Body of pancreas (tissue), 4 donors: ENCODE measurements around the gene ENO2.

Experiments used
- CTCF ChIP-seq, 7 experiments: fragments of 450-650 bp in 4 of 7; fragments of 200-600 bp in 3 of 7; sonication (generic) in 3 of 7; IDR thresholded peaks; one replicate each; pipeline ENCODE4 v1.5.1; 2016 to 2019; ENCODE audit warnings: antibody characterized with exemption in 7 of 7
- POLR2A ChIP-seq, 3 donors: fragments of 450-650 bp; IDR thresholded peaks; one replicate each; pipeline ENCODE4 v1.6.1; 2016; ENCODE audit warnings: antibody characterized with exemption in 3 of 3, mild to moderate bottlenecking in 2 of 3

GRCh38 chr12:6965026-6965661 is 50.8 kb downstream of the ENO2 start:
- peak; percentile 85 to 99 (median 95) for TF ChIP-seq CTCF (IDR thresholded peaks at IDR 0.05)
- TF ChIP-seq POLR2A (IDR thresholded peaks at IDR 0.05) = peak; percentile 24 to 49 (median 46)
